IPS-11a (cell line): ENCODE measurements around the gene NCAM1.
"Not testable (repeated sequence)": the region's sequence is repeated elsewhere in the genome, so short reads cannot be mapped to it uniquely, and the experiment has no call there.

Experiments used
- H3K4me3 ChIP-seq: one replicate; pipeline ENCODE4 v1.5.1; 2013; ENCODE audit warnings: low read depth, low read length, control low read depth

NCAM1 gene

GRCh38 chr11:113293936-113294335 lies 332.7 kb downstream of the NCAM1 start:
- H3K4me3 ChIP-seq = no peak overlapping the region

GRCh38 chr11:113295993-113296392 lies 334.8 kb downstream of the NCAM1 start:
- no peak overlapping the region for H3K4me3 ChIP-seq

GRCh38 chr11:113296447-113297205 lies 335.4 kb downstream of the NCAM1 start:
- no peak overlapping the region for H3K4me3 ChIP-seq

GRCh38 chr11:113298496-113298895 lies 337.3 kb downstream of the NCAM1 start:
- H3K4me3 ChIP-seq = not testable (repeated sequence)

GRCh38 chr11:113304916-113305315 lies 343.7 kb downstream of the NCAM1 start:
- no peak overlapping the region for H3K4me3 ChIP-seq

- H3K4me3 ChIP-seq = no peak overlapping the region
These were observed 344.5 kb downstream of the NCAM1 start for GRCh38 chr11:113305440-113306336.

GRCh38 chr11:113308601-113309000 lies 347.4 kb downstream of the NCAM1 start:
- H3K4me3 ChIP-seq = no peak overlapping the region

- no peak overlapping the region for H3K4me3 ChIP-seq
These were observed 350.3 kb downstream of the NCAM1 start for GRCh38 chr11:113311536-113311935.

GRCh38 chr11:113313601-113314000 lies 352.4 kb downstream of the NCAM1 start:
- no peak overlapping the region for H3K4me3 ChIP-seq

GRCh38 chr11:113314065-113314388 lies 352.8 kb downstream of the NCAM1 start:
- H3K4me3 ChIP-seq = peak overlapping the region; percentile 9

GRCh38 chr11:113314389-113315301 lies 353.4 kb downstream of the NCAM1 start, which contains the start of gene TTC12:
TSS of gene TTC12 (plus strand) at chr11:113314583. CDS start at chr11:113316258, 1,675 bp downstream.
- peak within 1 kb of the TSS; percentile 75 for H3K4me3 ChIP-seq

GRCh38 chr11:113315811-113316210 lies 354.6 kb downstream of the NCAM1 start:
- no peak overlapping the region for H3K4me3 ChIP-seq

GRCh38 chr11:113316256-113316655 lies 355.0 kb downstream of the NCAM1 start:
- H3K4me3 ChIP-seq = no peak overlapping the region

GRCh38 chr11:113317339-113317738 lies 356.1 kb downstream of the NCAM1 start:
- H3K4me3 ChIP-seq = no peak overlapping the region

- no peak overlapping the region for H3K4me3 ChIP-seq
These were observed 357.9 kb downstream of the NCAM1 start for GRCh38 chr11:113319085-113319484.

- no peak overlapping the region for H3K4me3 ChIP-seq
These were observed 360.9 kb downstream of the NCAM1 start for GRCh38 chr11:113322158-113322557.

- H3K4me3 ChIP-seq = no peak overlapping the region
These were observed 363.0 kb downstream of the NCAM1 start for GRCh38 chr11:113324250-113324649.
